Effector memory CD8-positive, alpha-beta T cell (primary cell): ENCODE data around the gene TGFBR2.
A peak's percentile ranks its signal among the peaks of the same experiment; 100 is the strongest.

Source experiments
- ATAC-seq: fragments of 150-1000 bp; cut with Tn5 transposase; replicated peaks from 2 replicates; pipeline ENCODE4 v1.10.0; 2021; ENCODE audit warnings: mild to moderate bottlenecking, moderate library complexity
- DNase-seq, 3 experiments: peaks; one replicate each; pipeline ENCODE4 v3.0.0; 2021
- H3K27ac Mint-ChIP-seq, 2 donors: one replicate each; pipeline ENCODE4 v1.8.0; 2022; ENCODE audit warnings: mild to moderate bottlenecking in 2 of 2, mixed read lengths in 2 of 2, moderate library complexity in 2 of 2
- H3K27me3 Mint-ChIP-seq, 2 donors: one replicate each; pipeline ENCODE4 v1.8.0; 2022; ENCODE audit warnings: mixed read lengths in 2 of 2
- H3K36me3 Mint-ChIP-seq: one replicate; pipeline ENCODE4 v1.8.0; 2022; ENCODE audit warnings: mild to moderate bottlenecking, moderate library complexity, mixed read lengths; ENCODE audit not compliant: insufficient read depth
- H3K4me1 Mint-ChIP-seq, 2 donors: one replicate each; pipeline ENCODE4 v1.8.0; 2022; ENCODE audit warnings: low read depth in 2 of 2, mixed read lengths in 2 of 2
- H3K4me3 Mint-ChIP-seq, 2 donors: one replicate each; pipeline ENCODE4 v1.8.0; 2022; ENCODE audit warnings: mild to moderate bottlenecking in 2 of 2, mixed read lengths in 2 of 2, moderate library complexity in 2 of 2
- H3K9me3 Mint-ChIP-seq, 2 donors: one replicate each; pipeline ENCODE4 v1.8.0; 2022; ENCODE audit warnings: mixed read lengths in 2 of 2

Gene TGFBR2

GRCh38 chr3:30586806-30587486 lies 19.5 kb upstream of the TGFBR2 start:
- Mint-ChIP-seq H3K9me3 (no peaks in the 10 kb centered on the region), H3K4me1 (no peaks in the 10 kb centered on the region), H3K27me3 (no peaks in the 10 kb centered on the region), H3K27ac (no peak overlapping the region), H3K36me3 (no peaks in the 10 kb centered on the region), H3K4me3 (no peak overlapping the region)
- DNase-seq: no peak
- no peak for ATAC-seq

GRCh38 chr3:30587904-30588303 lies 18.5 kb upstream of the TGFBR2 start:
- peak overlapping the region in 1 of 2 donors; percentile 51 for H3K27ac Mint-ChIP-seq
- no peaks in the 10 kb centered on the region for H3K4me1 Mint-ChIP-seq
- H3K4me3 Mint-ChIP-seq: no peak overlapping the region
- H3K27me3 Mint-ChIP-seq: no peaks in the 10 kb centered on the region
- DNase-seq (no peak), ATAC-seq (no peak)
- no peaks in the 10 kb centered on the region for H3K36me3 Mint-ChIP-seq
- H3K9me3 Mint-ChIP-seq: no peaks in the 10 kb centered on the region

- no peaks in the 10 kb centered on the region for H3K27me3 Mint-ChIP-seq
- no peaks in the 10 kb centered on the region for H3K9me3 Mint-ChIP-seq
- H3K36me3 Mint-ChIP-seq: no peaks in the 10 kb centered on the region
- ATAC-seq: no peak
- no peak for DNase-seq
- H3K27ac Mint-ChIP-seq: peak overlapping the region in 1 of 2 donors; percentile 26
- peaks cover 2 to 4% of the 10 kb centered on the region in 2 donors for H3K4me1 Mint-ChIP-seq
- no peak overlapping the region for H3K4me3 Mint-ChIP-seq
These were observed 10.2 kb upstream of the TGFBR2 start for GRCh38 chr3:30596152-30596551.

GRCh38 chr3:30597131-30597768 lies 9.2 kb upstream of the TGFBR2 start:
- ATAC-seq (no peak), DNase-seq (no peak)
- Mint-ChIP-seq H3K27ac (no peak overlapping the region), H3K27me3 (no peaks in the 10 kb centered on the region), H3K4me1 (peaks cover 2 to 4% of the 10 kb centered on the region in 2 donors), H3K4me3 (no peak overlapping the region), H3K9me3 (no peaks in the 10 kb centered on the region), H3K36me3 (no peaks in the 10 kb centered on the region)

GRCh38 chr3:30597769-30598134 lies 8.6 kb upstream of the TGFBR2 start:
- Mint-ChIP-seq H3K4me1 (peaks cover 4% of the 10 kb centered on the region in 2 donors), H3K4me3 (no peak overlapping the region), H3K27ac (no peak overlapping the region), H3K27me3 (no peaks in the 10 kb centered on the region), H3K36me3 (no peaks in the 10 kb centered on the region), H3K9me3 (no peaks in the 10 kb centered on the region)
- ATAC-seq (no peak), DNase-seq (no peak)

GRCh38 chr3:30598668-30599545 lies 7.5 kb upstream of the TGFBR2 start:
- H3K27me3 Mint-ChIP-seq: no peaks in the 10 kb centered on the region
- no peak overlapping the region for H3K4me3 Mint-ChIP-seq
- no peaks in the 10 kb centered on the region for H3K9me3 Mint-ChIP-seq
- H3K36me3 Mint-ChIP-seq: no peaks in the 10 kb centered on the region
- DNase-seq: no peak
- H3K27ac Mint-ChIP-seq: no peak overlapping the region
- H3K4me1 Mint-ChIP-seq: peaks cover 5 to 6% of the 10 kb centered on the region in 2 donors
- peak; percentile 27 for ATAC-seq

GRCh38 chr3:30600572-30600971 lies 5.8 kb upstream of the TGFBR2 start:
- no peak for ATAC-seq
- Mint-ChIP-seq H3K27me3 (no peaks in the 10 kb centered on the region), H3K9me3 (no peaks in the 10 kb centered on the region), H3K27ac (no peak overlapping the region), H3K36me3 (no peaks in the 10 kb centered on the region), H3K4me1 (peaks cover 18 to 21% of the 10 kb centered on the region in 2 donors), H3K4me3 (no peak overlapping the region)
- no peak for DNase-seq

- Mint-ChIP-seq H3K27ac (no peak overlapping the region), H3K4me3 (no peak overlapping the region), H3K36me3 (peaks cover 7% of the 10 kb centered on the region), H3K4me1 (peaks cover 26 to 30% of the 10 kb centered on the region in 2 donors), H3K27me3 (no peaks in the 10 kb centered on the region), H3K9me3 (no peaks in the 10 kb centered on the region)
- DNase-seq (no peak), ATAC-seq (no peak)
These were observed 3.5 kb upstream of the TGFBR2 start for GRCh38 chr3:30602946-30603345.

- Mint-ChIP-seq H3K4me3 (peak overlapping the region; percentile 93 to 94), H3K27me3 (no peaks in the 10 kb centered on the region), H3K4me1 (peaks cover 30 to 36% of the 10 kb centered on the region in 2 donors), H3K27ac (peak overlapping the region; percentile 52 to 88), H3K9me3 (no peaks in the 10 kb centered on the region), H3K36me3 (peaks cover 12% of the 10 kb centered on the region)
- no peak for DNase-seq
- ATAC-seq: no peak
These were observed 2.3 kb upstream of the TGFBR2 start for GRCh38 chr3:30604093-30604492.

GRCh38 chr3:30604558-30604957 lies 1.8 kb upstream of the TGFBR2 start:
- Mint-ChIP-seq H3K27me3 (no peaks in the 10 kb centered on the region), H3K27ac (peak overlapping the region; percentile 52 to 88), H3K36me3 (peaks cover 12% of the 10 kb centered on the region), H3K9me3 (no peaks in the 10 kb centered on the region), H3K4me1 (peaks cover 29 to 35% of the 10 kb centered on the region in 2 donors), H3K4me3 (peak overlapping the region; percentile 93 to 94)
- DNase-seq (no peak), ATAC-seq (no peak)

- ATAC-seq: no peak
- Mint-ChIP-seq H3K27me3 (no peaks in the 10 kb centered on the region), H3K4me3 (peak overlapping the region; percentile 93 to 94), H3K4me1 (peaks cover 33 to 40% of the 10 kb centered on the region in 2 donors), H3K36me3 (peaks cover 12% of the 10 kb centered on the region), H3K27ac (peak overlapping the region; percentile 52 to 88), H3K9me3 (no peaks in the 10 kb centered on the region)
- DNase-seq: no peak
These were observed 1.4 kb upstream of the TGFBR2 start for GRCh38 chr3:30605005-30605404.

GRCh38 chr3:30605706-30606300 lies 598 bp upstream of the TGFBR2 start:
- Mint-ChIP-seq H3K4me3 (peak overlapping the region; percentile 93 to 94), H3K9me3 (no peaks in the 10 kb centered on the region), H3K4me1 (peaks cover 36 to 48% of the 10 kb centered on the region in 2 donors), H3K27ac (peak overlapping the region; percentile 69 to 88), H3K27me3 (no peaks in the 10 kb centered on the region), H3K36me3 (peaks cover 12% of the 10 kb centered on the region)
- DNase-seq (no peak), ATAC-seq (no peak)
